A549 (cell line): ENCODE data around the gene ARSK. TPM values are rescaled to one million over a fixed set of nuclear protein-coding genes. Genes with fewer than 3 reads are reported as not detected.

ENCODE experiments used
- ATAC-seq, 2 experiments: fragments of 200-7000 bp in 1 of 2; fragments of >200 bp in 1 of 2; cut with Nextera tagmentation in 1 of 2; cut with Tn5 transposase in 1 of 2; 3 replicates each; pipeline versions ENCODE4 v1.8.0 to v1.9.1; 2018 to 2020; ENCODE audit warnings: mild to moderate bottlenecking in 1 of 2, moderate library complexity in 1 of 2
- CTCF ChIA-PET: fragments of 300-600 bp; sonication (Branson Sonifier 250); formaldehyde crosslinking; extraction: SDS; loops from one replicate; lab custom pipeline; 2021; ENCODE audit warnings: antibody characterized with exemption, inconsistent platforms; lab: Yijun Ruan, JAX
- POLR2A ChIA-PET: fragments of 350-600 bp; formaldehyde crosslinking; extraction: SDS; loops from one replicate; lab custom pipeline; 2021; ENCODE audit warnings: antibody characterized with exemption, inconsistent platforms; lab: Yijun Ruan, JAX
- DNase-seq, 2 experiments: peaks; one replicate each; pipeline versions ENCODE4 v3.0.0 to v3.0.0-alpha.2; 2011 to 2016; ENCODE audit warnings: low read depth in 1 of 2, low spot score in 1 of 2
- FAIRE-seq: peaks from 2 replicates; lab custom pipeline; 2011; peaks lifted over from hg19 to GRCh38; lab: Jason Lieb, UNC
- H3K27ac ChIP-seq, 2 experiments: fragments of >200 bp; sonication (Bioruptor Twin); formaldehyde crosslinking; 3 replicates each; pipeline ENCODE4 v1.5.1; 2016 to 2017
- H3K4me1 ChIP-seq: fragments of >200 bp; sonication (Bioruptor Twin); formaldehyde crosslinking; 3 replicates; pipeline ENCODE4 v1.6.1; 2016
- H3K4me2 ChIP-seq: fragments of >200 bp; sonication (Bioruptor Twin); formaldehyde crosslinking; 3 replicates; pipeline ENCODE4 v1.6.1; 2016
- H3K4me3 ChIP-seq: fragments of >200 bp; sonication (Bioruptor Twin); formaldehyde crosslinking; 3 replicates; pipeline ENCODE4 v1.5.1; 2016
- H3K9me3 ChIP-seq: fragments of >200 bp; sonication (Bioruptor Twin); formaldehyde crosslinking; 3 replicates; pipeline ENCODE4 v1.6.1; 2016
- BCL3 ChIP-seq: fragments of >200 bp; sonication (Bioruptor Twin); formaldehyde crosslinking; IDR thresholded peaks from 3 replicates; pipeline ENCODE4 v1.6.1; 2016
- BHLHE40 ChIP-seq: IDR thresholded peaks from 2 replicates; pipeline ENCODE4 v1.6.1; 2012; ENCODE audit warnings: low read depth, low read length, inconsistent platforms
- E2F6 ChIP-seq: IDR thresholded peaks from 2 replicates; pipeline ENCODE4 v1.6.1; 2012; ENCODE audit warnings: low read depth, borderline replicate concordance
- EHMT2 ChIP-seq: fragments of 200-600 bp; sonication (generic); IDR thresholded peaks from 2 replicates; pipeline ENCODE4 v1.6.1; 2016; ENCODE audit warnings: antibody characterized with exemption, low read depth, mild to moderate bottlenecking, moderate library complexity
- GATA3 ChIP-seq: IDR thresholded peaks from 2 replicates; pipeline ENCODE4 v1.6.1; 2012; ENCODE audit warnings: borderline replicate concordance
- HOXB13 ChIP-seq: fragments of 250-450 bp; sonication (Bioruptor Pico); IDR thresholded peaks from 2 replicates; pipeline ENCODE4 v1.5.0; 2020; ENCODE audit warnings: low read depth, mild to moderate bottlenecking, moderate library complexity
- JUN ChIP-seq, 2 experiments: fragments of >200 bp; sonication (Bioruptor Twin); formaldehyde crosslinking; IDR thresholded peaks; 2 replicates in 1 of 2; 3 replicates in 1 of 2; pipeline ENCODE4 v1.6.1; 2016 to 2017
- KDM5A ChIP-seq: fragments of 200-600 bp; sonication (generic); IDR thresholded peaks from 2 replicates; pipeline ENCODE4 v1.6.1; 2016; ENCODE audit warnings: antibody characterized with exemption, mild to moderate bottlenecking
- MAX ChIP-seq: IDR thresholded peaks from 2 replicates; pipeline ENCODE4 v1.6.1; 2012
- MAZ ChIP-seq: fragments of 150-350 bp; IDR thresholded peaks from 2 replicates; pipeline ENCODE4 v1.6.1; 2014; ENCODE audit warnings: antibody characterized with exemption, low read depth, low read length, borderline replicate concordance
- MYC ChIP-seq: IDR thresholded peaks from 2 replicates; pipeline ENCODE4 v1.6.1; 2012; ENCODE audit warnings: mild to moderate bottlenecking, inconsistent platforms, low read length, improper control_type of control experiment, borderline replicate concordance
- PBX3 ChIP-seq: IDR thresholded peaks from 2 replicates; pipeline ENCODE4 v1.6.1; 2012
- PHF8 ChIP-seq: fragments of 200-600 bp; sonication (generic); IDR thresholded peaks from 2 replicates; pipeline ENCODE4 v1.6.1; 2016; ENCODE audit warnings: low read depth, mild to moderate bottlenecking, antibody characterized with exemption, moderate library complexity, borderline replicate concordance
- POLR2A ChIP-seq: IDR thresholded peaks from 2 replicates; pipeline ENCODE4 v1.6.1; 2012; ENCODE audit warnings: mild to moderate bottlenecking, low read length
- RARB ChIP-seq: fragments of 250-450 bp; sonication (Bioruptor Pico); IDR thresholded peaks from 2 replicates; pipeline ENCODE4 v1.8.0; 2021; ENCODE audit warnings: mild to moderate bottlenecking, moderate library complexity
- REST ChIP-seq: fragments of 200-600 bp; sonication (generic); IDR thresholded peaks from 2 replicates; pipeline ENCODE4 v1.6.1; 2016; ENCODE audit warnings: antibody characterized with exemption, mild to moderate bottlenecking, moderate library complexity
- USF2 ChIP-seq: fragments of 450-650 bp; IDR thresholded peaks from 2 replicates; pipeline ENCODE4 v1.6.1; 2014; ENCODE audit warnings: antibody characterized with exemption
- ZFP36 ChIP-seq: fragments of 450-650 bp; IDR thresholded peaks from 2 replicates; pipeline ENCODE4 v1.6.1; 2014; ENCODE audit warnings: borderline replicate concordance; ENCODE audit not compliant: partially characterized antibody
- WGBS: methylation state at CpG from one replicate; pipeline ENCODE4 v1.1.6; 2017; ENCODE audit errors: missing lambda C conversion rate; 5-methylcytosine and 5-hydroxymethylcytosine counted together
- polyA minus RNA-seq: library from RNA; depleted of rRNA, polyadenylated mRNA; stranded (reverse); fragments of >200 nt; gene quantifications from 2 replicates; pipeline ENCODE4 v1.2.3, GENCODE V29; 2011; rRNA and poly(A)+ RNA removed
- polyA plus RNA-seq, 4 experiments: library from polyadenylated mRNA; depleted of rRNA in 3 of 4; stranded (reverse); fragments of >200 nt; fragmentation: RNase III in 1 of 4; extraction: RNeasy Plus Mini Kit Qiagen cat#74134 plus additional on column Dnase treatment in 1 of 4; gene quantifications; 2 replicates in 3 of 4; 3 replicates in 1 of 4; pipeline ENCODE4 v1.2.3, GENCODE V29; 2011 to 2017

ARSK gene
- polyA plus RNA-seq (2011; rRNA removed) (12.5 and 14.0 TPM in 2 replicates), polyA plus RNA-seq (2017; fragmentation: RNase III; extraction: RNeasy Plus Mini Kit Qiagen cat#74134 plus additional on column Dnase treatment) (5.6 to 7.0 TPM (median 6.7 TPM) in 3 replicates), polyA minus RNA-seq (3.5 and 4.0 TPM in 2 replicates)
- 3.7 and 4.0 TPM in 2 replicates for polyA plus RNA-seq (2012; cell fraction: cytosol; rRNA removed)
- polyA plus RNA-seq (2012; cell fraction: nucleus; rRNA removed), result 1.9 and 2.6 TPM in 2 replicates

- H3K4me1 ChIP-seq, result peaks cover 13% of the 10 kb centered on the region
- peak; percentile 97 for ATAC-seq
- ChIA-PET CTCF (interaction anchor here (0.8 kb wide), 1 partner anchor 69 kb away, joined by 3 read pairs; no protein-coding TSS in a partner anchor), POLR2A (interaction anchor here (0.6 to 1.3 kb wide), 4 partner anchors 10 to 92 kb away, joined by 5 to 7 read pairs (median 5); partner anchors contain the start of gene RFESD)
- peak within 1 kb of the TSS; percentile 82 for H3K4me2 ChIP-seq
- DNase-seq, result peak; percentile 83 to 98
- FAIRE-seq, result peak; percentile 61
- no peaks in the 10 kb centered on the region for H3K9me3 ChIP-seq
- peak within 1 kb of the TSS; percentile 68 for H3K4me3 ChIP-seq
- TF ChIP-seq E2F6, result peak; percentile 89
- TF ChIP-seq EHMT2, result no peak
- TF ChIP-seq REST, result peak; percentile 29
- peak; percentile 65; the same call in 1 of the 2 replicates for TF ChIP-seq MYC
- peak; percentile 92 for TF ChIP-seq MAX
- peak; percentile 57; the same call in 1 of the 2 replicates for TF ChIP-seq POLR2A
- peak; percentile 71; the same call in 2 of the 3 replicates for TF ChIP-seq BCL3
- no peak for TF ChIP-seq GATA3
- peak; percentile 25 for TF ChIP-seq PHF8
- peak; percentile 91 for TF ChIP-seq USF2
- TF ChIP-seq MAZ, result no peak
- no peak for TF ChIP-seq PBX3
- TF ChIP-seq RARB (CRISPR knock-in tag), result no peak
- no peak for TF ChIP-seq ZFP36
- peak; percentile 87 for TF ChIP-seq BHLHE40
- peak; percentile 55 to 70; a peak in 3 of 5 replicates for TF ChIP-seq JUN (IDR thresholded peaks at IDR 0.05)
- TF ChIP-seq HOXB13 (CRISPR knock-in tag), result no peak
- peak; percentile 62; the same call in 1 of the 2 replicates for TF ChIP-seq KDM5A
- peak within 1 kb of the TSS; percentile 82 to 87 for H3K27ac ChIP-seq
- 2% methylated on average over 58 of the region's 63 CpGs for WGBS
Measured at GRCh38 chr5:95554647-95555548, at the start of gene ARSK, which contains the start of gene SKIC3. Gene ARSK, plus strand, starts transcription at chr5:95555101. Its CDS starts 178 bp downstream, at chr5:95555279. Gene SKIC3, minus strand, starts transcription at chr5:95554977. Its CDS starts 7,827 bp downstream, at chr5:95547150.
